Measurements from ENCODE around the gene CDIPT. TPM values are rescaled to one million over a fixed set of nuclear protein-coding genes. Genes with fewer than 3 reads are reported as not detected.

The CDIPT gene
- total RNA-seq, 4 donors from 2014 or later = 35.5 to 71.8 (median 55.7) TPM

DNA sequence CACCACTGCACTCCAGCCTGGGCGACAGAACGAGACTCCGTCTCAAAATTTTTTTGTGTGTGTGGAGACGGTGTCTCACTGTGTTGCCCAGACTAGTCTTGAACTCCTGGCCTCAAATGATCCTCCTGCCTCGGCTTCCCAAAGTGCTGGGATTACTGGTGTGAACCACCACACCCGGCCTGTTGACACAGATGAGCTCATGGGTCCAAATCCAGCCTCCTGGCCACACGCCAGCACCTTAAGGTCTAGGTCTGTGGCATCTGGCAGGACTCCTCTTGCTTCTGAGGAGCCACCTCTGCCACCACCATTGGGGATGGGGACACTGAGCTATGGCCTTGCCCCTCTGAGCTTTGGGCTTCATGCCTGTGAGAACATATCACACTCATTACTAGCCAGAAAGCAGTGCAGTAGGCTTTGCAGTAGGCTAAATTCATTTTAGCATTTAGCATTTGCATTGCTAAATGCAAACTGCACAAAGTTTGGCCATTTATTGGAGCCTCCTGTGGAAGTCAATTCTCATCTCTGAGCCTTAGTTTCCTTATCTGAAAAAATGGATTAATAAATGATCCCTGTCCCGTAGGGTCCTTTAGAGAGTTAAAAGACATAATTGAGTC lies 5.5 kb upstream of the CDIPT start:
- no peak for DNase-seq
- no peak overlapping the region for H3K4me3 ChIP-seq
- H3K27me3 ChIP-seq = no peaks in the 10 kb centered on the region
- TF ChIP-seq POLR2A (IDR thresholded peaks at IDR 0.05) = no peak
- TF ChIP-seq, protein P1, sequence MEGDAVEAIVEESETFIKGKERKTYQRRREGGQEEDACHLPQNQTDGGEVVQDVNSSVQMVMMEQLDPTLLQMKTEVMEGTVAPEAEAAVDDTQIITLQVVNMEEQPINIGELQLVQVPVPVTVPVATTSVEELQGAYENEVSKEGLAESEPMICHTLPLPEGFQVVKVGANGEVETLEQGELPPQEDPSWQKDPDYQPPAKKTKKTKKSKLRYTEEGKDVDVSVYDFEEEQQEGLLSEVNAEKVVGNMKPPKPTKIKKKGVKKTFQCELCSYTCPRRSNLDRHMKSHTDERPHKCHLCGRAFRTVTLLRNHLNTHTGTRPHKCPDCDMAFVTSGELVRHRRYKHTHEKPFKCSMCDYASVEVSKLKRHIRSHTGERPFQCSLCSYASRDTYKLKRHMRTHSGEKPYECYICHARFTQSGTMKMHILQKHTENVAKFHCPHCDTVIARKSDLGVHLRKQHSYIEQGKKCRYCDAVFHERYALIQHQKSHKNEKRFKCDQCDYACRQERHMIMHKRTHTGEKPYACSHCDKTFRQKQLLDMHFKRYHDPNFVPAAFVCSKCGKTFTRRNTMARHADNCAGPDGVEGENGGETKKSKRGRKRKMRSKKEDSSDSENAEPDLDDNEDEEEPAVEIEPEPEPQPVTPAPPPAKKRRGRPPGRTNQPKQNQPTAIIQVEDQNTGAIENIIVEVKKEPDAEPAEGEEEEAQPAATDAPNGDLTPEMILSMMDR (IDR thresholded peaks at IDR 0.05 in 4 of 5, conservative IDR thresholded peaks at IDR 0.05 in 1 of 5) = no peak
- H3K36me3 ChIP-seq = no peaks in the 10 kb centered on the region
- H3K9me3 ChIP-seq = no peaks in the 10 kb centered on the region
- H3K4me1 ChIP-seq = peaks cover 4% of the 10 kb centered on the region in 2 donors
- H3K27ac ChIP-seq = no peak overlapping the region
- intact Hi-C loops (cut with DNase I; ENCODE audit: low total_unique reads) (loop anchor here (10.0 kb wide), 1 partner anchor 156 kb away; the partner anchor contains the start of gene C16orf92), in situ Hi-C loops (cut with MboI; ENCODE audit: low sequenced_read_pairs in 4 of 4) (no loop called here)
- no peak for ATAC-seq

DNA sequence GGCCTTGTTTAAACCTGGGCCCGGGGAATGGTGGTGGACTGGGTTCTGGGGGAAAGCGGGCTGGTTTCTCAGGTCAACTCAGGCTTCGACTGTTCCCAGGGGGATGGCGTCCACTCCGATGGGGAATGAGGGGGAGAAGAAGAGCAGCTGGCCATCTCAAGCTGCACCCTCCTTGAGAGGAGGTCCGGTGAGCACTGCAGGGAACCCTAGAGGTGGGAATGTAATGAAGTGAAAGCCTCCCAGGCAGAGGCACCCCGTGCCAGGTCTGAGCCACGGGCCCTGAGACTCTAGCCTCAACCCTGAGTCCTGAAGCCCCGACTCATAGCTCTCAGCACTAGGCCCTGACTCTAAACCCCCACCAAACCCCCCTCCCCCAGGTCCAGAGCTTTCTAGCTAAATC lies 1.2 kb upstream of the CDIPT start:
- H3K27me3 ChIP-seq = no peaks in the 10 kb centered on the region
- TF ChIP-seq POLR2A (IDR thresholded peaks at IDR 0.05) = no peak
- TF ChIP-seq, protein P1 (IDR thresholded peaks at IDR 0.05 in 4 of 5, conservative IDR thresholded peaks at IDR 0.05 in 1 of 5) = no peak
- ATAC-seq (no peak), DNase-seq (no peak)
- H3K9me3 ChIP-seq = no peaks in the 10 kb centered on the region
- intact Hi-C loops (cut with DNase I; ENCODE audit: low total_unique reads) = loop anchor here (10.0 kb wide), 1 partner anchor 161 kb away; the partner anchor contains the start of gene C16orf92
- no peak overlapping the region for H3K27ac ChIP-seq
- H3K36me3 ChIP-seq = peaks cover 0 to 22% of the 10 kb centered on the region in 2 donors
- H3K4me1 ChIP-seq = peaks cover 18 to 20% of the 10 kb centered on the region in 2 donors
- in situ Hi-C loops (cut with MboI; ENCODE audit: low sequenced_read_pairs in 4 of 4) = no loop called here
- H3K4me3 ChIP-seq = no peak overlapping the region

DNA sequence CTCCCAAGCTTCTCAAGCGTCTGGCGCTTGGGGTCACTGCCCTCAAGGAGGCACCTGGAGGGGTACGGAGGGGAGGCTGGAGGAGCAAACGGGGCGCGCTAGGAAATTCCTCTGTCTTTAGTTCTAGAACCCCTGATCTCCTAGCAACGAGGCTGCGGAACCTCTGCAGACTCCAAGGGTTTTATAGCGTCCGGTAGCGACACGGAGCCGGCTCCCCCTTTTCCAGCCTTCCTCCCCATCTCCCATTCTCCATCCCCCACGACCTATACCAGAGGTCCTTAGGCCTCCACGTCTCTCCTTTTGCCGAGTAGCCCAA lies 601 bp upstream of the CDIPT start:
- Histone ChIP-seq H3K27me3 (no peaks in the 10 kb centered on the region), H3K4me3 (peak overlapping the region; percentile 40 to 81 (median 79)), H3K36me3 (peaks cover 0 to 28% of the 10 kb centered on the region in 2 donors), H3K27ac (peak overlapping the region; percentile 87 to 96 (median 93)), H3K4me1 (peaks cover 18 to 20% of the 10 kb centered on the region in 2 donors), H3K9me3 (no peaks in the 10 kb centered on the region)
- in situ Hi-C loops (cut with MboI; ENCODE audit: low sequenced_read_pairs in 4 of 4) (no loop called here), intact Hi-C loops (cut with DNase I; ENCODE audit: low total_unique reads) (loop anchor here (1.0 to 10.0 kb wide), 6 partner anchors 37 to 161 kb away; partner anchors contain the start of genes ASPHD1, C16orf92, HIRIP3 and KCTD13)
- ATAC-seq = no peak
- no peak for DNase-seq
- TF ChIP-seq, protein P1 (IDR thresholded peaks at IDR 0.05 in 4 of 5, conservative IDR thresholded peaks at IDR 0.05 in 1 of 5) = no peak
- no peak for TF ChIP-seq POLR2A (IDR thresholded peaks at IDR 0.05)

DNA sequence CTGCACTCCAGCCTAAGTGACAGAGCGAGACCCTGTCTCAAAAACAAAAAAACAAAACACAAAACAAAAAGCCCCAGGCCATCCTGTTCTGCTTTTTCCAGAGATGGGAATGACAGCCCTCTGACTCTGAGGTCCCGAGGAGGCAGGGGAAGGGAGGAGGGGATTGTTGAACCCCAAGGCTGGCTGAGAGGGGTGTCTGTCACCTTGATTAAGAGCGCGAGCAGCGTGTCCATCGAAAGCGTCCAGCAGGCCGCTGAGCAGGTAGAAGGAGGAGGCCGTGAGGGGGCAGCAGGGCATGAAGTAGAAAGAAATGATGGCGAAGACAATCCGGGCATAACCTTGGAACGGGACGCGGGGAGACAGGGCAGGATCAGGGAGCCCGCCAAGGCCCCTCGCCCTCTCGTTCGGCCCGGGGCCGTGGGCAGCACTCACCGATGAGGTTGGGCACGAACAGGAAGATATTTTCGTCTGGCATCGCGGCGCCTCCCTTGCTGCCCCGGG lies 593 bp downstream of the CDIPT start:
- no peaks in the 10 kb centered on the region for H3K9me3 ChIP-seq
- ATAC-seq (no peak), DNase-seq (no peak)
- intact Hi-C loops (cut with DNase I; ENCODE audit: low total_unique reads) = loop anchor here (2.0 to 10.0 kb wide), 2 partner anchors 72 to 162 kb away; partner anchors contain the start of genes C16orf92 and KIF22
- peaks cover 18 to 20% of the 10 kb centered on the region in 2 donors for H3K4me1 ChIP-seq
- no peaks in the 10 kb centered on the region for H3K27me3 ChIP-seq
- H3K27ac ChIP-seq = peak overlapping the region; percentile 87 to 96 (median 93)
- H3K4me3 ChIP-seq = peak overlapping the region; percentile 78 to 98 (median 80)
- in situ Hi-C loops (cut with MboI; ENCODE audit: low sequenced_read_pairs in 4 of 4) = no loop called here
- TF ChIP-seq, protein P1 (IDR thresholded peaks at IDR 0.05 in 4 of 5, conservative IDR thresholded peaks at IDR 0.05 in 1 of 5) = peak in 2 of 5 experiments; percentile 6 to 8
- no peak for TF ChIP-seq POLR2A (IDR thresholded peaks at IDR 0.05)
- H3K36me3 ChIP-seq = peaks cover 0 to 33% of the 10 kb centered on the region in 2 donors

Measured in gastrocnemius medialis (tissue), 4 donors.